ENCODE data around the gene B3GNT8. TPM values are rescaled to one million over a fixed set of nuclear protein-coding genes. Genes with fewer than 3 reads are reported as not detected.

B3GNT8 gene
- total RNA-seq, 1 donor from 2014 or later: 0.35 TPM

DNA sequence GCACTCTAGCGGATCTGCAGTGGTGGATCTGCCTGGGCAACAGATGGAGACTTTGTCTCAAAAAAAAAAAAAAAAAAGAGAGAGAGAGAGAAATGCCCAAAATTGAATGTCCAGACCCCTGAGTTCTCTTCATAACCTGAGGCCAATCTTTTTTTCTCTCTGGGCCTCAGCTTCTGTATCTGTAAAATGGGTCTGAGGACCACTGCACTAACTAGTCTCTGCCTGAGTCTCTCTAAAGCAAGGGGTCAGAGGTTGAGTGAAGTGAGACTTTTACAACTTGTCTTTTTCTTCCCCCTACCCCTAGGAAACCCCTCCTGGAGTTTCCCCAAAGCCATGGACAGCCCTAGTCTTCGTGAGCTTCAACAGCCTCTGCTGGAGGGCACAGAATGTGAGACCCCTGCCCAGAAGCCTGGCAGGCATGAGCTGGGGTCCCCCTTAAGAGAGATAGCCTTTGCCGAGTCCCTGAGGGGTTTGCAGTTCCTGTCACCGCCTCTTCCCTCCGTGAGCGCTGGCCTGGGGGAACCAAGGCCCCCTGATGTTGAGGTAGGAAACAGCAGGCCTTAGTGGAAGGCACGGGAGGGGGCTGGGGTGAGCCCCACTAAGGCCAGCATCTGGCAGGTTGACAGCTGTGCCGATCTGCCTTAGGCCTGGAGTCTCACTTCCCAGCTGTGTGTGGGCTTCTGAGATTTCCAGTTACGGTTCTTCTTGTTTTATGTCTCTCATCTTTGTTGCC, 49.0 kb downstream of the B3GNT8 start:
- peaks cover 1% of the 10 kb centered on the region for H3K36me3 Mint-ChIP-seq (ENCODE audit: unreplicated experiment)
- no peak overlapping the region for H3K4me3 Mint-ChIP-seq (ENCODE audit: unreplicated experiment)
- no peak for DNase-seq (ENCODE audit: extremely low spot score, unreplicated experiment)
- no peaks in the 10 kb centered on the region for H3K27me3 Mint-ChIP-seq (ENCODE audit: unreplicated experiment)
- H3K27ac Mint-ChIP-seq (ENCODE audit: unreplicated experiment): no peak overlapping the region
- H3K9me3 Mint-ChIP-seq (ENCODE audit: unreplicated experiment): no peaks in the 10 kb centered on the region
- TF ChIP-seq, protein P1, sequence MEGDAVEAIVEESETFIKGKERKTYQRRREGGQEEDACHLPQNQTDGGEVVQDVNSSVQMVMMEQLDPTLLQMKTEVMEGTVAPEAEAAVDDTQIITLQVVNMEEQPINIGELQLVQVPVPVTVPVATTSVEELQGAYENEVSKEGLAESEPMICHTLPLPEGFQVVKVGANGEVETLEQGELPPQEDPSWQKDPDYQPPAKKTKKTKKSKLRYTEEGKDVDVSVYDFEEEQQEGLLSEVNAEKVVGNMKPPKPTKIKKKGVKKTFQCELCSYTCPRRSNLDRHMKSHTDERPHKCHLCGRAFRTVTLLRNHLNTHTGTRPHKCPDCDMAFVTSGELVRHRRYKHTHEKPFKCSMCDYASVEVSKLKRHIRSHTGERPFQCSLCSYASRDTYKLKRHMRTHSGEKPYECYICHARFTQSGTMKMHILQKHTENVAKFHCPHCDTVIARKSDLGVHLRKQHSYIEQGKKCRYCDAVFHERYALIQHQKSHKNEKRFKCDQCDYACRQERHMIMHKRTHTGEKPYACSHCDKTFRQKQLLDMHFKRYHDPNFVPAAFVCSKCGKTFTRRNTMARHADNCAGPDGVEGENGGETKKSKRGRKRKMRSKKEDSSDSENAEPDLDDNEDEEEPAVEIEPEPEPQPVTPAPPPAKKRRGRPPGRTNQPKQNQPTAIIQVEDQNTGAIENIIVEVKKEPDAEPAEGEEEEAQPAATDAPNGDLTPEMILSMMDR (IDR thresholded peaks at IDR 0.05): no peak
- H3K4me1 Mint-ChIP-seq (ENCODE audit: unreplicated experiment): peaks cover 21% of the 10 kb centered on the region

DNA sequence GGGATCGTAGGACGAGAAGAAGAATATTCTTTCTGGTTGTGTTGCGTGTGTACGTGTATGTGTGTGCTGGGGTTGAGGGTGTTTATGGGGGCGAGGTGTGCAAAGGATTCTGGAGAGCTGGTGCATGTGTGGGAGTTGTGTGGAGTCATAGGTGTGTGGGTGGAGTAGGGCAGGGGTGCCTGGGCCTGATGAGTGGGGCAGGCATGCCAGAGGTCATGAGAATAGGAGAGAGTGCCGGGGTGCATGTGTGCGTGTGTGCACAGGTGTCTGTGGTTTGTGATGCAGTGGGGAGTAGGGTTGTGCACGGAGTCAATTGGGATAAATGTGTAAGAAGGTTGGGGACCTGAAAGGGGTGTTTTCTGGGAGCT, 50.2 kb downstream of the B3GNT8 start:
- Mint-ChIP-seq H3K9me3 (ENCODE audit: unreplicated experiment) (no peaks in the 10 kb centered on the region), H3K4me3 (ENCODE audit: unreplicated experiment) (peak overlapping the region; percentile 56)
- TF ChIP-seq, protein P1 (IDR thresholded peaks at IDR 0.05): no peak

DNA sequence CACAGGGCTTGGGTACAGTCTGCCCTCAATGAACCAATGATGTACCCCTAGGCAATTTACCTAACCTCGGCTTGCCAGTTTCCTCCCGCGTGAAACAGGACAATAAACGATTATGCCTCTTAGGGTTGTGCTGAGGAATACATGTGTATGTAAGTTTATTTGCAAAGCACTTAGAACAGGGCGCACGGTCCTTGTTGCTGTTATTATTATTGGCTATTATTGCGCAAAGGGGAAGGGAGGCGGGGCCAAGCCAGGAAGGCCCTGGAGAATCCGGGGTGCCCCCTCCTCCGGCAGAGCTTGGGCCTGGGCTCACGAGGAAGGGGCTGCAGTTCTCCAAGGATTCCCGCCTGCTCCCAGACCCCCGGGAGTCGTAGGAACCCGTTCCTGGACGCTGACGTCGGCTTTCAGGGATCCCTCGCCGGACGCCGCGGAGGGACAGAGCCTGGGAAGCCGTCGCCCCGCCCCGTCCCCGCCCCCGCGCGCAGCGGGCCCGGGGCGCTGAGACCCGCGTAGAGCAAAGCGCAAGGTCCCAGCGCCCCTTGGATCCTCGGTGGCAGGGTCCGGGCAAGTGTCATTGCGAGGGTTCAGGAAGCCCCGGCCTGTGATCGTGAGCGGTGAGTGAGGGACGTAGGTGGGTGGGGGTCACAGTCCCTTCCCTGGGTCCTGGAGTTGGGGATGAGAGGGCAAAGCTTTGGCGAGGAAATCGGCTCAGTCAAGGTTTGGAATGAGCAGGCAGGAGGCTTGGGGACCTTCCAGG, 50.8 kb downstream of the B3GNT8 start, which contains the start of gene TMEM91:
Gene TMEM91 (plus strand): TSS at position 293 of the 757 bp plus-strand sequence. CDS start 1,777 bp downstream, outside the sequence.
- peak within 1 kb of the TSS; percentile 56 for H3K4me3 Mint-ChIP-seq (ENCODE audit: unreplicated experiment)
- no peak within 1 kb of the TSS for H3K27ac Mint-ChIP-seq (ENCODE audit: unreplicated experiment)
- H3K27me3 Mint-ChIP-seq (ENCODE audit: unreplicated experiment): no peaks in the 10 kb centered on the region
- DNase-seq (ENCODE audit: extremely low spot score, unreplicated experiment): no peak
- H3K36me3 Mint-ChIP-seq (ENCODE audit: unreplicated experiment): peaks cover 1% of the 10 kb centered on the region
- TF ChIP-seq, protein P1 (IDR thresholded peaks at IDR 0.05): no peak
- H3K4me1 Mint-ChIP-seq (ENCODE audit: unreplicated experiment): peaks cover 23% of the 10 kb centered on the region
- no peaks in the 10 kb centered on the region for H3K9me3 Mint-ChIP-seq (ENCODE audit: unreplicated experiment)

More for the DNA sequence above, 50.2 kb downstream of the B3GNT8 start:
- H3K4me1 Mint-ChIP-seq (ENCODE audit: unreplicated experiment): peaks cover 23% of the 10 kb centered on the region
- DNase-seq (ENCODE audit: extremely low spot score, unreplicated experiment): no peak
- peaks cover 1% of the 10 kb centered on the region for H3K36me3 Mint-ChIP-seq (ENCODE audit: unreplicated experiment)
- H3K27me3 Mint-ChIP-seq (ENCODE audit: unreplicated experiment): no peaks in the 10 kb centered on the region
- H3K27ac Mint-ChIP-seq (ENCODE audit: unreplicated experiment): no peak overlapping the region

Other genes starting within 250 kb of the B3GNT8 start
- not detected in 2 replicates for gene CYP2S1, start 234.2 kb downstream of the B3GNT8 start, total RNA-seq
- 250 and 265 TPM in 2 replicates for gene AXL, start 208.2 kb downstream of the B3GNT8 start, total RNA-seq
- gene HNRNPUL1, start 163.0 kb downstream of the B3GNT8 start, total RNA-seq: 226 and 237 TPM in 2 replicates
- gene CCDC97, start 117.2 kb downstream of the B3GNT8 start, total RNA-seq: 34.4 and 35.9 TPM in 2 replicates
- gene TGFB1, start 73.5 kb downstream of the B3GNT8 start, total RNA-seq: 244 and 255 TPM in 2 replicates
- 4.6 and 5.5 TPM in 2 replicates for gene B9D2, start 63.2 kb downstream of the B3GNT8 start, total RNA-seq
- 8.5 and 9.2 TPM in 2 replicates for gene TMEM91, start 50.8 kb downstream of the B3GNT8 start, total RNA-seq
- 10.6 and 11.6 TPM in 2 replicates for gene EXOSC5, start 30.0 kb downstream of the B3GNT8 start, total RNA-seq
- 12.5 and 19.8 TPM in 2 replicates for gene BCKDHA, start 29.6 kb downstream of the B3GNT8 start, total RNA-seq
- gene DMAC2, start 12.5 kb upstream of the B3GNT8 start, total RNA-seq: 33.3 and 33.8 TPM in 2 replicates
- gene ERICH4, start 15.8 kb upstream of the B3GNT8 start, total RNA-seq: not detected in 2 replicates
- not detected in 2 replicates for gene CEACAM21, start 148.8 kb upstream of the B3GNT8 start, total RNA-seq
- not detected in 2 replicates for gene CEACAM4, start 199.7 kb upstream of the B3GNT8 start, total RNA-seq

Data from osteocyte (in vitro differentiated cells).